ENCODE data around the gene RNF181.

- TF ChIP-seq POLR2A (IDR thresholded peaks at IDR 0.05; ENCODE audit: low read length) = no peak
- no peak for TF ChIP-seq GATA1 (IDR thresholded peaks at IDR 0.05; ENCODE audit: low read depth, low read length)
Observed at GRCh38 chr2:85600951-85601770, 5.6 kb downstream of the RNF181 start.

All from erythroblast (primary cell).